Spleen (tissue), 11 donors: ENCODE results near the gene SLAMF6. TPM values are rescaled to one million over a fixed set of nuclear protein-coding genes. Genes with fewer than 3 reads are reported as not detected.

ENCODE experiments used
- DNase-seq: peaks from one replicate; pipeline ENCODE4 v3.0.0-alpha.2; 2020
- H3K27ac ChIP-seq, 8 donors: fragments of 200-600 bp; sonication (generic) in 7 of 8; 1 replicate in 4 of 8; 2 replicates in 4 of 8; pipeline versions ENCODE4 v1.5.0 to v1.8.0; 2016 to 2021; ENCODE audit warnings: inconsistent platforms in 4 of 8, mild to moderate bottlenecking in 4 of 8, moderate library complexity in 1 of 8
- H3K27me3 ChIP-seq, 7 donors: fragments of 200-600 bp; sonication (generic) in 6 of 7; replicated peaks in 1 of 7; 1 replicate in 4 of 7; 2 replicates in 3 of 7; pipeline versions ENCODE4 v1.5.0 to v1.8.0; 2016 to 2021; ENCODE audit warnings: inconsistent platforms in 3 of 7, mild to moderate bottlenecking in 1 of 7
- H3K36me3 ChIP-seq, 6 donors: fragments of 200-600 bp; sonication (generic) in 5 of 6; 1 replicate in 4 of 6; 2 replicates in 2 of 6; pipeline versions ENCODE4 v1.5.0 to v1.8.0; 2016 to 2021; ENCODE audit warnings: inconsistent platforms in 2 of 6
- H3K4me1 ChIP-seq, 6 donors: fragments of 200-600 bp; sonication (generic) in 5 of 6; 1 replicate in 3 of 6; 2 replicates in 3 of 6; pipeline versions ENCODE4 v1.5.0 to v1.8.0; 2016 to 2021; ENCODE audit warnings: inconsistent platforms in 3 of 6
- H3K4me3 ChIP-seq, 8 donors: fragments of 200-600 bp; sonication (generic) in 7 of 8; 1 replicate in 4 of 8; 2 replicates in 4 of 8; pipeline versions ENCODE4 v1.5.0 to v1.8.0; 2016 to 2021; ENCODE audit warnings: inconsistent platforms in 4 of 8, mild to moderate bottlenecking in 4 of 8, moderate library complexity in 2 of 8
- H3K9me3 ChIP-seq, 8 donors: fragments of 200-600 bp; sonication (generic) in 7 of 8; 1 replicate in 4 of 8; 2 replicates in 4 of 8; pipeline versions ENCODE4 v1.5.0 to v1.8.0; 2016 to 2021; ENCODE audit warnings: inconsistent platforms in 4 of 8
- POLR2A ChIP-seq, 3 donors: fragments of 450-650 bp; IDR thresholded peaks; one replicate each; pipeline ENCODE4 v1.5.1; 2017; ENCODE audit warnings: antibody characterized with exemption in 3 of 3, mild to moderate bottlenecking in 1 of 3
- POLR2AphosphoS5 ChIP-seq, 3 donors: sonication (generic); formaldehyde crosslinking; IDR thresholded peaks; one replicate each; pipeline ENCODE4 v1.5.1; 2017; ENCODE audit warnings: antibody characterized with exemption in 3 of 3
- WGBS, 5 donors: extraction: QIAGEN DNeasy Blood & Tissue Kit in 3 of 5; methylation state at CpG; one replicate each; pipeline versions ENCODE4 v1.1.5 to v1.1.7; 2013 to 2018; 5-methylcytosine and 5-hydroxymethylcytosine counted together
- intact Hi-C: fragments of 100-400 bp; cut with DNase I; formaldehyde crosslinking; loops from one replicate; pipeline ENCODE4 v1.15.0; 2023; ENCODE audit warnings: low total_unique reads
- polyA plus RNA-seq, 3 donors: library from polyadenylated mRNA; stranded (reverse); fragments of 200-250 nt; gene quantifications; one replicate each; pipeline ENCODE4 v1.2.1, GENCODE V29; 2013
- total RNA-seq, 7 donors: library from RNA; depleted of rRNA in 3 of 7; stranded (reverse); fragments of >200 nt in 3 of 7; fragmentation: NEBNext Ultra II Directional in 4 of 7; extraction: Animal tissue kit (Norgen Biotek cat#: 25700) in 4 of 7; gene quantifications; one replicate each; pipeline versions ENCODE4 v1.1.0 to v1.2.1, GENCODE V29; 2016 to 2021
- TF ChIP-seq, protein P1 (sequence below), 11 experiments: fragments of 200-600 bp in 7 of 11; fragments of 450-650 bp in 4 of 11; sonication (generic) in 4 of 11; IDR thresholded peaks in 8 of 11; conservative IDR thresholded peaks in 3 of 11; 1 replicate in 7 of 11; 2 replicates in 4 of 11; pipeline versions ENCODE4 v1.4.0 to v1.8.0; 2016 to 2021; ENCODE audit warnings: antibody characterized with exemption in 11 of 11, inconsistent platforms in 4 of 11, mild to moderate bottlenecking in 1 of 11
- donor health status: healthy with polysubstance abuse.
- donor health status: DM: no; HTN: no; CAD: no; lungs with moderate emphysema.
- donor health status: DM: no; HTN: no; CAD: no.
- donor health status: Bipolar disorder and iron deficiency.
- donor health status: healthy.
- donor health status: DM: no; HTN: no; CAD: no.
- donor health status: DM: yes; HTN: yes; CAD: no.

SLAMF6 gene
- total and polyA plus RNA-seq, 10 donors, result 21.5 to 52.4 (median 36.1) TPM

DNA sequence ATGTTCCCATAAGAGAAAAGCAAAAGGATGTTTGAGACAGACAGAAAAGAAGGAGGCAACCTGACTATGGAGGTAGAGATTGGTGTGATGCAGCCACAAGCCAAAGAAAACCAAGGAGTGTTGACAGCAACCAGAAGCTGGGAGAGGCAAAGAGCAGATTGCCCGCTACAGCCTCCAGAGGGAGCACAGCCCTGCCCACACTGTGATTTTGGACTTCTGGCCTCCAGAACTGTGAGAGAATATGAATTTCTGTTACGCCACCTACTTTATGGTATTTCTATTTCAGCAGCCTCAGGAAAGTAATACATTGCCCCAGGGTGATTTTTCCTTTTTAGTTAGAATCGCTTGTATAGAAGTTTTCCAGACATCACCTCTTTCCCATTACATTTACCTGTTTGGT is 28.4 kb downstream of the SLAMF6 start:
- Histone ChIP-seq H3K36me3 (peaks cover 0 to 75% (median 7%) of the 10 kb centered on the region in 6 donors), H3K27ac (peak overlapping the region in 1 of 8 donors; percentile 23), H3K4me1 (peaks cover 0 to 49% (median 2%) of the 10 kb centered on the region in 6 donors), H3K9me3 (peaks cover 3 to 16% (median 12%) of the 10 kb centered on the region in 8 donors), H3K4me3 (no peak overlapping the region), H3K27me3 (no peaks in the 10 kb centered on the region)
- 85 to 95% (median 91%) methylated on average over 3 of the region's 3 CpGs for WGBS, 5 donors
- intact Hi-C loops, result no loop called here
- TF ChIP-seq, protein P1, sequence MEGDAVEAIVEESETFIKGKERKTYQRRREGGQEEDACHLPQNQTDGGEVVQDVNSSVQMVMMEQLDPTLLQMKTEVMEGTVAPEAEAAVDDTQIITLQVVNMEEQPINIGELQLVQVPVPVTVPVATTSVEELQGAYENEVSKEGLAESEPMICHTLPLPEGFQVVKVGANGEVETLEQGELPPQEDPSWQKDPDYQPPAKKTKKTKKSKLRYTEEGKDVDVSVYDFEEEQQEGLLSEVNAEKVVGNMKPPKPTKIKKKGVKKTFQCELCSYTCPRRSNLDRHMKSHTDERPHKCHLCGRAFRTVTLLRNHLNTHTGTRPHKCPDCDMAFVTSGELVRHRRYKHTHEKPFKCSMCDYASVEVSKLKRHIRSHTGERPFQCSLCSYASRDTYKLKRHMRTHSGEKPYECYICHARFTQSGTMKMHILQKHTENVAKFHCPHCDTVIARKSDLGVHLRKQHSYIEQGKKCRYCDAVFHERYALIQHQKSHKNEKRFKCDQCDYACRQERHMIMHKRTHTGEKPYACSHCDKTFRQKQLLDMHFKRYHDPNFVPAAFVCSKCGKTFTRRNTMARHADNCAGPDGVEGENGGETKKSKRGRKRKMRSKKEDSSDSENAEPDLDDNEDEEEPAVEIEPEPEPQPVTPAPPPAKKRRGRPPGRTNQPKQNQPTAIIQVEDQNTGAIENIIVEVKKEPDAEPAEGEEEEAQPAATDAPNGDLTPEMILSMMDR (IDR thresholded peaks at IDR 0.05 in 8 of 11, conservative IDR thresholded peaks at IDR 0.05 in 3 of 11), result peak in 5 of 11 experiments; percentile 8 to 28 (median 11)
- TF ChIP-seq POLR2AphosphoS5 (IDR thresholded peaks at IDR 0.05), result no peak
- DNase-seq, result no peak

DNA sequence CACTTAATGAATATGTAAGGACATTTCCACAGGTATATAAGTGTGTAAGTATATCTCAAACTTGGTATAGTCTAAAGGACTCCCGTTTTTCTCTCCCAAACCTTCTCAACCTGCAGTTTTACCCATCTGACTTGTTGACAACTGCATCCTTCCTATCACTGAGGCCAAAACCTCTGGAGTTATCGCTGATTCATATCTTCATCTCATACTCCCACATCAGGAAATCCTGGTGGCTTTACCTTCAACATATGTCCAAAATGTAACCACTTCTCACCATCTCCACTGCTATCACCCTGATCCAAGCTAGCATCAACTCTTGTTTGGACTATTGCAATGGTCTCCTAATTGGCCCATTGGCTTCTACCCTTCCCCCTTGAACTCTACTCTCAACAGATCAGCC is 30.4 kb downstream of the SLAMF6 start:
- H3K27me3 ChIP-seq, result no peaks in the 10 kb centered on the region
- TF ChIP-seq POLR2AphosphoS5 (IDR thresholded peaks at IDR 0.05) (no peak), POLR2A (IDR thresholded peaks at IDR 0.05) (no peak)
- TF ChIP-seq, protein P1 (IDR thresholded peaks at IDR 0.05 in 8 of 11, conservative IDR thresholded peaks at IDR 0.05 in 3 of 11), result no peak
- 46 to 64% (median 54%) methylated on average over 2 of the region's 2 CpGs for WGBS, 5 donors
- no peak for DNase-seq
- peaks cover 0 to 68% (median 6%) of the 10 kb centered on the region in 6 donors for H3K4me1 ChIP-seq
- H3K9me3 ChIP-seq, result no peaks in the 10 kb centered on the region
- H3K4me3 ChIP-seq, result no peak overlapping the region
- peaks cover 0 to 85% (median 7%) of the 10 kb centered on the region in 6 donors for H3K36me3 ChIP-seq
- H3K27ac ChIP-seq, result peak overlapping the region in 2 of 8 donors; percentile 81 to 91
- intact Hi-C loops, result no loop called here

DNA sequence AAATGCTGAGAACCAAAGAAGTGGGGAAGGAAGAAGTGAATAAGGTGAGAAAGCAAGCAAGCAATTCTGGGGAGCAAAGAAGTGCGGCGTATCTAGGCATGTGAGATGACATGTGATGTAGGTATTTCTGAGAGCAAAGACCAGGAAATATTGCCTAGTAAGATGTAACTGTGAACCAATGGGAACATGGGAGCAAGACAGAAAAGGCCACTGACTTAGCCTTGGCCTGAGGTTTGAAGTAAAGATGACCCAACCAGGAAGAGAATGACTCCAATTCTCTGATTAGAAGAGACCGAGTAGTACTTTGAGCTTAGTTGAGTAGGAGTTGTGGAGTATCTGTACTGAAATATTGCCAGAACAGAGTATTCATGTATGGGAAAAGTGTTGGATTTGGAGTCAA is 31.1 kb downstream of the SLAMF6 start:
- Histone ChIP-seq H3K27ac (peak overlapping the region in 6 of 8 donors; percentile 15 to 91 (median 82)), H3K4me1 (peaks cover 0 to 69% (median 10%) of the 10 kb centered on the region in 6 donors), H3K36me3 (peaks cover 0 to 91% (median 7%) of the 10 kb centered on the region in 6 donors), H3K9me3 (no peaks in the 10 kb centered on the region), H3K4me3 (no peak overlapping the region), H3K27me3 (no peaks in the 10 kb centered on the region)
- intact Hi-C loops, result no loop called here
- no peak for TF ChIP-seq POLR2A (IDR thresholded peaks at IDR 0.05)
- TF ChIP-seq, protein P1 (IDR thresholded peaks at IDR 0.05 in 8 of 11, conservative IDR thresholded peaks at IDR 0.05 in 3 of 11), result no peak
- no peak for DNase-seq
- 83 to 92% (median 87%) methylated on average over 3 of the region's 3 CpGs for WGBS, 5 donors

DNA sequence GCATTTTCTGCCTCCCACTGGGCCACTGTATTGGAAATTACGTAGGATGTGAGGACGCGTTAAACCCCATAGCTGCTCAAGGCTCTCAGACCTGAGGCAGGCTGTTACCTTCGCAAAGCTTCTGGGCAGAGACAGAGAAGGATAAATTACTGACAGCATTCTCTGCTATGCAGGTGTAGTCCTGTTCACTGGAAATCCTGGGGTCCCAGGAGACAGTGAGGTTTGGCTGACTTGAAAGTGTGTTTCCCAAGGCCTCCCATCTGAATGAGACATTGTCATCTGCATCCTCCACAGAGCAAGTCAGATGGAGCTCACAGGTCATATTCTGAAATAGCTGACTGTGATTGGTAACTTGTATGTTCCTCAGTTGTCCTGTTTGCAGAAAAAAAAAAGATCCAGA is 32.0 kb downstream of the SLAMF6 start:
- Histone ChIP-seq H3K27ac (peak overlapping the region in 7 of 8 donors; percentile 15 to 91 (median 81)), H3K9me3 (no peaks in the 10 kb centered on the region), H3K4me1 (peaks cover 0 to 72% (median 10%) of the 10 kb centered on the region in 6 donors), H3K36me3 (peaks cover 0 to 94% (median 11%) of the 10 kb centered on the region in 6 donors), H3K4me3 (no peak overlapping the region), H3K27me3 (no peaks in the 10 kb centered on the region)
- intact Hi-C loops, result no loop called here
- WGBS, 5 donors, result 79 to 90% (median 83%) methylated on average over 4 of the region's 4 CpGs
- DNase-seq, result no peak
- TF ChIP-seq, protein P1 (IDR thresholded peaks at IDR 0.05 in 8 of 11, conservative IDR thresholded peaks at IDR 0.05 in 3 of 11), result no peak
- no peak for TF ChIP-seq POLR2A (IDR thresholded peaks at IDR 0.05)
- TF ChIP-seq POLR2AphosphoS5 (IDR thresholded peaks at IDR 0.05), result no peak
